IgD-negative memory B cell (primary cell): Measurements from ENCODE around the gene BBOX1. TPM values are rescaled to one million over a fixed set of nuclear protein-coding genes. Genes with fewer than 3 reads are reported as not detected.
"Not testable (repeated sequence)": the region's sequence is repeated elsewhere in the genome, so short reads cannot be mapped to it uniquely, and the experiment has no call there.

Source experiments
- H3K27ac Mint-ChIP-seq, 3 donors: one replicate each; pipeline ENCODE4 v1.8.0; 2020 to 2022; ENCODE audit warnings: mild to moderate bottlenecking in 3 of 3, mixed read lengths in 3 of 3, moderate library complexity in 1 of 3
- H3K27me3 Mint-ChIP-seq: one replicate; pipeline ENCODE4 v1.8.0; 2021; ENCODE audit warnings: mixed read lengths
- H3K36me3 Mint-ChIP-seq: one replicate; pipeline ENCODE4 v1.8.0; 2020; ENCODE audit warnings: mild to moderate bottlenecking, mixed read lengths
- H3K4me1 Mint-ChIP-seq, 3 donors: one replicate each; pipeline ENCODE4 v1.8.0; 2020 to 2022; ENCODE audit warnings: mixed read lengths in 3 of 3, mild to moderate bottlenecking in 1 of 3
- H3K4me3 Mint-ChIP-seq, 4 donors: one replicate each; pipeline ENCODE4 v1.8.0; 2020 to 2022; ENCODE audit warnings: mild to moderate bottlenecking in 4 of 4, mixed read lengths in 4 of 4, moderate library complexity in 3 of 4
- H3K9me3 Mint-ChIP-seq, 3 donors: one replicate each; pipeline ENCODE4 v1.8.0; 2020 to 2021; ENCODE audit warnings: mixed read lengths in 3 of 3, mild to moderate bottlenecking in 1 of 3
- polyA plus RNA-seq: library from polyadenylated mRNA; unstranded; fragments of 300-500 nt; fragmentation: Illumina TruSeq; gene quantifications from one replicate; pipeline ENCODE4 v1.2.3, GENCODE V29; 2021

Gene BBOX1
- not detected for polyA plus RNA-seq

GRCh38 chr11:27040302-27041115, at the start of gene BBOX1:
Gene BBOX1, plus strand, starts transcription at chr11:27040815. Its CDS starts 14,616 bp downstream, at chr11:27055431.
- Mint-ChIP-seq H3K4me3 (no peak within 1 kb of the TSS), H3K4me1 (no peaks in the 10 kb centered on the region), H3K27me3 (no peaks in the 10 kb centered on the region), H3K9me3 (peaks cover 7 to 39% (median 12%) of the 10 kb centered on the region in 3 donors), H3K27ac (no peak within 1 kb of the TSS), H3K36me3 (no peaks in the 10 kb centered on the region)

- H3K4me1 Mint-ChIP-seq: no peaks in the 10 kb centered on the region
- no peaks in the 10 kb centered on the region for H3K27me3 Mint-ChIP-seq
- peaks cover 0 to 6% (median under 1%) of the 10 kb centered on the region in 3 donors for H3K9me3 Mint-ChIP-seq
- no peak overlapping the region for H3K27ac Mint-ChIP-seq
- H3K4me3 Mint-ChIP-seq: no peak overlapping the region
- no peaks in the 10 kb centered on the region for H3K36me3 Mint-ChIP-seq
Measured at GRCh38 chr11:26992031-26992541, 48.5 kb upstream of the BBOX1 start.

GRCh38 chr11:26993965-26994457, 46.6 kb upstream of the BBOX1 start, which contains the start of gene FIBIN:
Gene FIBIN, plus strand, starts transcription at chr11:26994112. Its CDS starts 415 bp downstream, at chr11:26994527.
- H3K27me3 Mint-ChIP-seq: no peaks in the 10 kb centered on the region
- peaks cover 0 to 2% (median 0%) of the 10 kb centered on the region in 3 donors for H3K9me3 Mint-ChIP-seq
- no peaks in the 10 kb centered on the region for H3K4me1 Mint-ChIP-seq
- H3K36me3 Mint-ChIP-seq: no peaks in the 10 kb centered on the region
- H3K27ac Mint-ChIP-seq: no peak within 1 kb of the TSS
- no peak within 1 kb of the TSS for H3K4me3 Mint-ChIP-seq

GRCh38 chr11:26994631-26995095, 46.0 kb upstream of the BBOX1 start:
- H3K9me3 Mint-ChIP-seq: no peaks in the 10 kb centered on the region
- no peak overlapping the region for H3K4me3 Mint-ChIP-seq
- no peak overlapping the region for H3K27ac Mint-ChIP-seq
- H3K36me3 Mint-ChIP-seq: no peaks in the 10 kb centered on the region
- no peaks in the 10 kb centered on the region for H3K4me1 Mint-ChIP-seq
- no peaks in the 10 kb centered on the region for H3K27me3 Mint-ChIP-seq

- H3K4me3 Mint-ChIP-seq: no peak overlapping the region
- H3K9me3 Mint-ChIP-seq: no peaks in the 10 kb centered on the region
- no peaks in the 10 kb centered on the region for H3K4me1 Mint-ChIP-seq
- H3K27me3 Mint-ChIP-seq: no peaks in the 10 kb centered on the region
- no peaks in the 10 kb centered on the region for H3K36me3 Mint-ChIP-seq
- H3K27ac Mint-ChIP-seq: no peak overlapping the region
Measured at GRCh38 chr11:26995701-26996460, 44.7 kb upstream of the BBOX1 start.

GRCh38 chr11:26997378-26997777, 43.2 kb upstream of the BBOX1 start:
- no peaks in the 10 kb centered on the region for H3K9me3 Mint-ChIP-seq
- H3K27ac Mint-ChIP-seq: no peak overlapping the region
- H3K4me3 Mint-ChIP-seq: no peak overlapping the region
- no peaks in the 10 kb centered on the region for H3K27me3 Mint-ChIP-seq
- H3K4me1 Mint-ChIP-seq: no peaks in the 10 kb centered on the region
- no peaks in the 10 kb centered on the region for H3K36me3 Mint-ChIP-seq

GRCh38 chr11:27001136-27001730, 39.4 kb upstream of the BBOX1 start:
- H3K4me3 Mint-ChIP-seq, H3K27me3 Mint-ChIP-seq: not testable (repeated sequence)

GRCh38 chr11:27002431-27002830, 38.2 kb upstream of the BBOX1 start:
- H3K9me3 Mint-ChIP-seq: no peaks in the 10 kb centered on the region

More at GRCh38 chr11:27001136-27001730, 39.4 kb upstream of the BBOX1 start:
- not testable (repeated sequence) for H3K4me1 Mint-ChIP-seq, H3K9me3 Mint-ChIP-seq, H3K27ac Mint-ChIP-seq, H3K36me3 Mint-ChIP-seq

GRCh38 chr11:27002838-27003237, 37.8 kb upstream of the BBOX1 start:
- Mint-ChIP-seq H3K27me3 (no peaks in the 10 kb centered on the region), H3K9me3 (peaks cover 0 to under 1% (median 0%) of the 10 kb centered on the region in 3 donors), H3K4me1 (no peaks in the 10 kb centered on the region), H3K36me3 (no peaks in the 10 kb centered on the region), H3K4me3 (no peak overlapping the region), H3K27ac (no peak overlapping the region)

More at GRCh38 chr11:27002431-27002830, 38.2 kb upstream of the BBOX1 start:
- Mint-ChIP-seq H3K27me3 (no peaks in the 10 kb centered on the region), H3K36me3 (no peaks in the 10 kb centered on the region), H3K27ac (peak overlapping the region in 1 of 3 donors; percentile 17), H3K4me3 (no peak overlapping the region), H3K4me1 (no peaks in the 10 kb centered on the region)

- no peaks in the 10 kb centered on the region for H3K4me1 Mint-ChIP-seq
- no peaks in the 10 kb centered on the region for H3K36me3 Mint-ChIP-seq
- no peak overlapping the region for H3K4me3 Mint-ChIP-seq
- H3K27me3 Mint-ChIP-seq: no peaks in the 10 kb centered on the region
- peaks cover 0 to 4% (median 0%) of the 10 kb centered on the region in 3 donors for H3K9me3 Mint-ChIP-seq
- no peak overlapping the region for H3K27ac Mint-ChIP-seq
Measured at GRCh38 chr11:27004103-27004502, 36.5 kb upstream of the BBOX1 start.

GRCh38 chr11:27008811-27009535, 31.6 kb upstream of the BBOX1 start:
- no peaks in the 10 kb centered on the region for H3K27me3 Mint-ChIP-seq
- H3K27ac Mint-ChIP-seq: no peak overlapping the region
- no peak overlapping the region for H3K4me3 Mint-ChIP-seq
- peaks cover 0 to 4% (median 0%) of the 10 kb centered on the region in 3 donors for H3K9me3 Mint-ChIP-seq
- no peaks in the 10 kb centered on the region for H3K4me1 Mint-ChIP-seq
- H3K36me3 Mint-ChIP-seq: no peaks in the 10 kb centered on the region

- Mint-ChIP-seq H3K27me3 (no peaks in the 10 kb centered on the region), H3K9me3 (peaks cover 0 to 4% (median 2%) of the 10 kb centered on the region in 3 donors), H3K36me3 (no peaks in the 10 kb centered on the region), H3K4me1 (no peaks in the 10 kb centered on the region), H3K27ac (no peak overlapping the region), H3K4me3 (no peak overlapping the region)
Measured at GRCh38 chr11:27011560-27012233, 28.9 kb upstream of the BBOX1 start.

- H3K4me1 Mint-ChIP-seq: no peaks in the 10 kb centered on the region
- no peak overlapping the region for H3K4me3 Mint-ChIP-seq
- H3K36me3 Mint-ChIP-seq: no peaks in the 10 kb centered on the region
- H3K9me3 Mint-ChIP-seq: peaks cover 0 to 4% (median 2%) of the 10 kb centered on the region in 3 donors
- no peak overlapping the region for H3K27ac Mint-ChIP-seq
- no peaks in the 10 kb centered on the region for H3K27me3 Mint-ChIP-seq
Measured at GRCh38 chr11:27012234-27012921, 28.2 kb upstream of the BBOX1 start.
